ENCODE measurements around the gene EFTUD2.

DNA sequence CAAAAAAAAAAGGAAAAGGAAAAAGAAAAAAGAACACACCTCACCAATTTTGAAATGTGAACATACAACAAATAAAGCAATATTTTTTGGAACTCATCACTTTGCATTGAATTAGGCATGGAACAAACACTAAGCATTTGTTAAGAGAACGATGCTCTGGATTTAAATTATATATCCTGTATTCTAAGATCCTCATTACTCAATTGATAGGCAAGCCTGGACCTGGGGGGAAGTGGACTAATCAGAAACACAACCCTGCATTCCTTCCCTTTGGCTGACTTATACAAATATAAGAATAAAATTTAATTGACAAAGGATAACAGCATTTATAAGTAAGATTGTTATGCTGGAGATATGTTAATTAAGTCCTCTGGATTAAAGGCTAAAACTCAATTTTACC lies 71.4 kb downstream of the EFTUD2 start:
- no peak for TF ChIP-seq ZNF239 (tag by site-specific recombination; IDR thresholded peaks at IDR 0.05)
- TF ChIP-seq, protein P1, sequence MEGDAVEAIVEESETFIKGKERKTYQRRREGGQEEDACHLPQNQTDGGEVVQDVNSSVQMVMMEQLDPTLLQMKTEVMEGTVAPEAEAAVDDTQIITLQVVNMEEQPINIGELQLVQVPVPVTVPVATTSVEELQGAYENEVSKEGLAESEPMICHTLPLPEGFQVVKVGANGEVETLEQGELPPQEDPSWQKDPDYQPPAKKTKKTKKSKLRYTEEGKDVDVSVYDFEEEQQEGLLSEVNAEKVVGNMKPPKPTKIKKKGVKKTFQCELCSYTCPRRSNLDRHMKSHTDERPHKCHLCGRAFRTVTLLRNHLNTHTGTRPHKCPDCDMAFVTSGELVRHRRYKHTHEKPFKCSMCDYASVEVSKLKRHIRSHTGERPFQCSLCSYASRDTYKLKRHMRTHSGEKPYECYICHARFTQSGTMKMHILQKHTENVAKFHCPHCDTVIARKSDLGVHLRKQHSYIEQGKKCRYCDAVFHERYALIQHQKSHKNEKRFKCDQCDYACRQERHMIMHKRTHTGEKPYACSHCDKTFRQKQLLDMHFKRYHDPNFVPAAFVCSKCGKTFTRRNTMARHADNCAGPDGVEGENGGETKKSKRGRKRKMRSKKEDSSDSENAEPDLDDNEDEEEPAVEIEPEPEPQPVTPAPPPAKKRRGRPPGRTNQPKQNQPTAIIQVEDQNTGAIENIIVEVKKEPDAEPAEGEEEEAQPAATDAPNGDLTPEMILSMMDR (tag by site-specific recombination; IDR thresholded peaks at IDR 0.05): no peak
- TF ChIP-seq, protein P2, sequence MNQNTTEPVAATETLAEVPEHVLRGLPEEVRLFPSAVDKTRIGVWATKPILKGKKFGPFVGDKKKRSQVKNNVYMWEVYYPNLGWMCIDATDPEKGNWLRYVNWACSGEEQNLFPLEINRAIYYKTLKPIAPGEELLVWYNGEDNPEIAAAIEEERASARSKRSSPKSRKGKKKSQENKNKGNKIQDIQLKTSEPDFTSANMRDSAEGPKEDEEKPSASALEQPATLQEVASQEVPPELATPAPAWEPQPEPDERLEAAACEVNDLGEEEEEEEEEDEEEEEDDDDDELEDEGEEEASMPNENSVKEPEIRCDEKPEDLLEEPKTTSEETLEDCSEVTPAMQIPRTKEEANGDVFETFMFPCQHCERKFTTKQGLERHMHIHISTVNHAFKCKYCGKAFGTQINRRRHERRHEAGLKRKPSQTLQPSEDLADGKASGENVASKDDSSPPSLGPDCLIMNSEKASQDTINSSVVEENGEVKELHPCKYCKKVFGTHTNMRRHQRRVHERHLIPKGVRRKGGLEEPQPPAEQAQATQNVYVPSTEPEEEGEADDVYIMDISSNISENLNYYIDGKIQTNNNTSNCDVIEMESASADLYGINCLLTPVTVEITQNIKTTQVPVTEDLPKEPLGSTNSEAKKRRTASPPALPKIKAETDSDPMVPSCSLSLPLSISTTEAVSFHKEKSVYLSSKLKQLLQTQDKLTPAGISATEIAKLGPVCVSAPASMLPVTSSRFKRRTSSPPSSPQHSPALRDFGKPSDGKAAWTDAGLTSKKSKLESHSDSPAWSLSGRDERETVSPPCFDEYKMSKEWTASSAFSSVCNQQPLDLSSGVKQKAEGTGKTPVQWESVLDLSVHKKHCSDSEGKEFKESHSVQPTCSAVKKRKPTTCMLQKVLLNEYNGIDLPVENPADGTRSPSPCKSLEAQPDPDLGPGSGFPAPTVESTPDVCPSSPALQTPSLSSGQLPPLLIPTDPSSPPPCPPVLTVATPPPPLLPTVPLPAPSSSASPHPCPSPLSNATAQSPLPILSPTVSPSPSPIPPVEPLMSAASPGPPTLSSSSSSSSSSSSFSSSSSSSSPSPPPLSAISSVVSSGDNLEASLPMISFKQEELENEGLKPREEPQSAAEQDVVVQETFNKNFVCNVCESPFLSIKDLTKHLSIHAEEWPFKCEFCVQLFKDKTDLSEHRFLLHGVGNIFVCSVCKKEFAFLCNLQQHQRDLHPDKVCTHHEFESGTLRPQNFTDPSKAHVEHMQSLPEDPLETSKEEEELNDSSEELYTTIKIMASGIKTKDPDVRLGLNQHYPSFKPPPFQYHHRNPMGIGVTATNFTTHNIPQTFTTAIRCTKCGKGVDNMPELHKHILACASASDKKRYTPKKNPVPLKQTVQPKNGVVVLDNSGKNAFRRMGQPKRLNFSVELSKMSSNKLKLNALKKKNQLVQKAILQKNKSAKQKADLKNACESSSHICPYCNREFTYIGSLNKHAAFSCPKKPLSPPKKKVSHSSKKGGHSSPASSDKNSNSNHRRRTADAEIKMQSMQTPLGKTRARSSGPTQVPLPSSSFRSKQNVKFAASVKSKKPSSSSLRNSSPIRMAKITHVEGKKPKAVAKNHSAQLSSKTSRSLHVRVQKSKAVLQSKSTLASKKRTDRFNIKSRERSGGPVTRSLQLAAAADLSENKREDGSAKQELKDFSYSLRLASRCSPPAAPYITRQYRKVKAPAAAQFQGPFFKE (tag by site-specific recombination; IDR thresholded peaks at IDR 0.05; ENCODE audit: borderline replicate concordance): no peak
- no peak for TF ChIP-seq ZNF830 (tag by site-specific recombination; IDR thresholded peaks at IDR 0.05; ENCODE audit: low read depth)
- no peak for TF ChIP-seq MYNN (tag by site-specific recombination; IDR thresholded peaks at IDR 0.05; ENCODE audit: borderline replicate concordance)
- TF ChIP-seq, protein P3, sequence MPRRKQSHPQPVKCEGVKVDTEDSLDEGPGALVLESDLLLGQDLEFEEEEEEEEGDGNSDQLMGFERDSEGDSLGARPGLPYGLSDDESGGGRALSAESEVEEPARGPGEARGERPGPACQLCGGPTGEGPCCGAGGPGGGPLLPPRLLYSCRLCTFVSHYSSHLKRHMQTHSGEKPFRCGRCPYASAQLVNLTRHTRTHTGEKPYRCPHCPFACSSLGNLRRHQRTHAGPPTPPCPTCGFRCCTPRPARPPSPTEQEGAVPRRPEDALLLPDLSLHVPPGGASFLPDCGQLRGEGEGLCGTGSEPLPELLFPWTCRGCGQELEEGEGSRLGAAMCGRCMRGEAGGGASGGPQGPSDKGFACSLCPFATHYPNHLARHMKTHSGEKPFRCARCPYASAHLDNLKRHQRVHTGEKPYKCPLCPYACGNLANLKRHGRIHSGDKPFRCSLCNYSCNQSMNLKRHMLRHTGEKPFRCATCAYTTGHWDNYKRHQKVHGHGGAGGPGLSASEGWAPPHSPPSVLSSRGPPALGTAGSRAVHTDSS (tag by site-specific recombination; IDR thresholded peaks at IDR 0.05): no peak
- no peak for TF ChIP-seq ZNF670 (tag by site-specific recombination; IDR thresholded peaks at IDR 0.05; ENCODE audit: low read depth)
- no peak for TF ChIP-seq ZNF391 (tag by site-specific recombination; IDR thresholded peaks at IDR 0.05; ENCODE audit: borderline replicate concordance, low read depth)
- TF ChIP-seq ZNF274 (IDR thresholded peaks at IDR 0.05; ENCODE audit: low read length): no peak
- TF ChIP-seq ZNF274 (tag by site-specific recombination; IDR thresholded peaks at IDR 0.05; ENCODE audit: borderline replicate concordance): no peak
- TF ChIP-seq, protein P4, sequence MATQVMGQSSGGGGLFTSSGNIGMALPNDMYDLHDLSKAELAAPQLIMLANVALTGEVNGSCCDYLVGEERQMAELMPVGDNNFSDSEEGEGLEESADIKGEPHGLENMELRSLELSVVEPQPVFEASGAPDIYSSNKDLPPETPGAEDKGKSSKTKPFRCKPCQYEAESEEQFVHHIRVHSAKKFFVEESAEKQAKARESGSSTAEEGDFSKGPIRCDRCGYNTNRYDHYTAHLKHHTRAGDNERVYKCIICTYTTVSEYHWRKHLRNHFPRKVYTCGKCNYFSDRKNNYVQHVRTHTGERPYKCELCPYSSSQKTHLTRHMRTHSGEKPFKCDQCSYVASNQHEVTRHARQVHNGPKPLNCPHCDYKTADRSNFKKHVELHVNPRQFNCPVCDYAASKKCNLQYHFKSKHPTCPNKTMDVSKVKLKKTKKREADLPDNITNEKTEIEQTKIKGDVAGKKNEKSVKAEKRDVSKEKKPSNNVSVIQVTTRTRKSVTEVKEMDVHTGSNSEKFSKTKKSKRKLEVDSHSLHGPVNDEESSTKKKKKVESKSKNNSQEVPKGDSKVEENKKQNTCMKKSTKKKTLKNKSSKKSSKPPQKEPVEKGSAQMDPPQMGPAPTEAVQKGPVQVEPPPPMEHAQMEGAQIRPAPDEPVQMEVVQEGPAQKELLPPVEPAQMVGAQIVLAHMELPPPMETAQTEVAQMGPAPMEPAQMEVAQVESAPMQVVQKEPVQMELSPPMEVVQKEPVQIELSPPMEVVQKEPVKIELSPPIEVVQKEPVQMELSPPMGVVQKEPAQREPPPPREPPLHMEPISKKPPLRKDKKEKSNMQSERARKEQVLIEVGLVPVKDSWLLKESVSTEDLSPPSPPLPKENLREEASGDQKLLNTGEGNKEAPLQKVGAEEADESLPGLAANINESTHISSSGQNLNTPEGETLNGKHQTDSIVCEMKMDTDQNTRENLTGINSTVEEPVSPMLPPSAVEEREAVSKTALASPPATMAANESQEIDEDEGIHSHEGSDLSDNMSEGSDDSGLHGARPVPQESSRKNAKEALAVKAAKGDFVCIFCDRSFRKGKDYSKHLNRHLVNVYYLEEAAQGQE (tag by site-specific recombination; IDR thresholded peaks at IDR 0.05): no peak
- TF ChIP-seq, protein P5, sequence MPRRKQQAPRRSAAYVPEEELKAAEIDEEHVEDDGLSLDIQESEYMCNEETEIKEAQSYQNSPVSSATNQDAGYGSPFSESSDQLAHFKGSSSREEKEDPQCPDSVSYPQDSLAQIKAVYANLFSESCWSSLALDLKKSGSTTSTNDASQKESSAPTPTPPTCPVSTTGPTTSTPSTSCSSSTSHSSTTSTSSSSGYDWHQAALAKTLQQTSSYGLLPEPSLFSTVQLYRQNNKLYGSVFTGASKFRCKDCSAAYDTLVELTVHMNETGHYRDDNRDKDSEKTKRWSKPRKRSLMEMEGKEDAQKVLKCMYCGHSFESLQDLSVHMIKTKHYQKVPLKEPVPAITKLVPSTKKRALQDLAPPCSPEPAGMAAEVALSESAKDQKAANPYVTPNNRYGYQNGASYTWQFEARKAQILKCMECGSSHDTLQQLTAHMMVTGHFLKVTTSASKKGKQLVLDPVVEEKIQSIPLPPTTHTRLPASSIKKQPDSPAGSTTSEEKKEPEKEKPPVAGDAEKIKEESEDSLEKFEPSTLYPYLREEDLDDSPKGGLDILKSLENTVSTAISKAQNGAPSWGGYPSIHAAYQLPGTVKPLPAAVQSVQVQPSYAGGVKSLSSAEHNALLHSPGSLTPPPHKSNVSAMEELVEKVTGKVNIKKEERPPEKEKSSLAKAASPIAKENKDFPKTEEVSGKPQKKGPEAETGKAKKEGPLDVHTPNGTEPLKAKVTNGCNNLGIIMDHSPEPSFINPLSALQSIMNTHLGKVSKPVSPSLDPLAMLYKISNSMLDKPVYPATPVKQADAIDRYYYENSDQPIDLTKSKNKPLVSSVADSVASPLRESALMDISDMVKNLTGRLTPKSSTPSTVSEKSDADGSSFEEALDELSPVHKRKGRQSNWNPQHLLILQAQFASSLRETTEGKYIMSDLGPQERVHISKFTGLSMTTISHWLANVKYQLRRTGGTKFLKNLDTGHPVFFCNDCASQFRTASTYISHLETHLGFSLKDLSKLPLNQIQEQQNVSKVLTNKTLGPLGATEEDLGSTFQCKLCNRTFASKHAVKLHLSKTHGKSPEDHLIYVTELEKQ (tag by site-specific recombination; IDR thresholded peaks at IDR 0.05; ENCODE audit: borderline replicate concordance): no peak

All from HEK293 (cell line).